A673 (cell line): Measurements from ENCODE around the gene KRT71.

Experiments
- EZH2 ChIP-seq: fragments of 200-600 bp; sonication (generic); IDR thresholded peaks from 2 replicates; pipeline ENCODE4 v1.6.1; 2017; ENCODE audit warnings: borderline replicate concordance, low read depth, mild to moderate bottlenecking, mixed read lengths, antibody characterized with exemption, low read length; ENCODE audit not compliant: poor library complexity, severe bottlenecking
- TF ChIP-seq, protein P1 (sequence below): fragments of 300-800, 200-600 bp; sonication (generic); conservative IDR thresholded peaks from 2 replicates; pipeline ENCODE4 v1.5.1; 2017; ENCODE audit warnings: low read depth, mild to moderate bottlenecking, antibody characterized with exemption, low read length, moderate library complexity, mixed read lengths

DNA sequence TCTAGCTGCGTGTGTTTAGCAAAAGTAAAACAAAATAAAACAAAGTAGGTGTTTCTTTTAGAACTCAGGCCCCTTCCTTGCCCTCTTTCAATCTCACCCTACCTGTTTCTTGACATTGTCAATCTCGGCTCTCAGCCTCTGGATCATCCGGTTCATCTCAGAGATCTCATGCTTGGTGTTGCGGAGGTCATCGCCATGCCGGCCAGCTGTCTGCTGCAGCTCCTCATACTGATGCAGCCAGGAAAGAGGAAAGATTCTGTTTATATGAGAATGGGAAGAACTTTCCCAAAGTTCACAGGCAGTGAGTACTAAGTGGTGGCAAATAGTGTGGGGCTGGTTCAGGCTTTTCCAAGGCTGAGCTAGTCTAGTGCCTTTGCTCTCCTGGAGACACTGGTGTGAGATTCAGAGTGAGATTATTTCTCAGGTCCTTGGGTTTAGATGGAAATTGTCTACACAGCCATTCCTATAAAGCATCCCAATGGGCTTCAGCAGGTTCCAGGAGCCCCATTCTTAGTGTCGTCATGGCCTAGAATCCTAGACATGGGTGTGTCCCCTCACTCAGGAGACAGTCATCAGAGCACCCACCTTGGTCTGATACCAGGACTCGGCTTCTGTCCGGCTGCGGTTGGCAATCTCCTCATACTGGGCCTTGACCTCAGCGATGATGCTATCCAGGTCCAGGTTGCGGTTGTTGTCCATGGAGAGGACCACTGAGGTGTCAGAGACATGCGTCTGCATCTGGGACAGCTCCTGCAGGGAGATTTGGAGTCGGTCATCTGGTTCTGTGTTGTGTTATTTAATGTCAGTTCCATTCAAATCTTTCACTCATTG, 35.7 kb downstream of the KRT71 start:
- TF ChIP-seq, protein P1, sequence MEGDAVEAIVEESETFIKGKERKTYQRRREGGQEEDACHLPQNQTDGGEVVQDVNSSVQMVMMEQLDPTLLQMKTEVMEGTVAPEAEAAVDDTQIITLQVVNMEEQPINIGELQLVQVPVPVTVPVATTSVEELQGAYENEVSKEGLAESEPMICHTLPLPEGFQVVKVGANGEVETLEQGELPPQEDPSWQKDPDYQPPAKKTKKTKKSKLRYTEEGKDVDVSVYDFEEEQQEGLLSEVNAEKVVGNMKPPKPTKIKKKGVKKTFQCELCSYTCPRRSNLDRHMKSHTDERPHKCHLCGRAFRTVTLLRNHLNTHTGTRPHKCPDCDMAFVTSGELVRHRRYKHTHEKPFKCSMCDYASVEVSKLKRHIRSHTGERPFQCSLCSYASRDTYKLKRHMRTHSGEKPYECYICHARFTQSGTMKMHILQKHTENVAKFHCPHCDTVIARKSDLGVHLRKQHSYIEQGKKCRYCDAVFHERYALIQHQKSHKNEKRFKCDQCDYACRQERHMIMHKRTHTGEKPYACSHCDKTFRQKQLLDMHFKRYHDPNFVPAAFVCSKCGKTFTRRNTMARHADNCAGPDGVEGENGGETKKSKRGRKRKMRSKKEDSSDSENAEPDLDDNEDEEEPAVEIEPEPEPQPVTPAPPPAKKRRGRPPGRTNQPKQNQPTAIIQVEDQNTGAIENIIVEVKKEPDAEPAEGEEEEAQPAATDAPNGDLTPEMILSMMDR: no peak
- no peak for TF ChIP-seq EZH2
